Caco-2 (cell line): ENCODE data around the gene PWP2. TPM values are rescaled to one million over a fixed set of nuclear protein-coding genes. Genes with fewer than 3 reads are reported as not detected.
A peak's percentile ranks its signal among the peaks of the same experiment; 100 is the strongest.

Experiments
- BruUV-seq: library from RNA; stranded (reverse); fragments of 400-500 nt; replicated peaks from 2 replicates; lab custom pipeline; 2021; lab: Mats Ljungman, UMichigan
- CTCF ChIA-PET: fragments of 300-600 bp; sonication (Branson Sonifier 250); formaldehyde crosslinking; loops from one replicate; lab custom pipeline; 2022; ENCODE audit warnings: antibody characterized with exemption; lab: Charles Lee
- POLR2A ChIA-PET: fragments of 300-600 bp; sonication (Branson Sonifier 250); formaldehyde crosslinking; loops from one replicate; lab custom pipeline; 2022; ENCODE audit warnings: antibody characterized with exemption; lab: Charles Lee
- DNase-seq, 2 experiments: peaks; one replicate each; pipeline versions ENCODE4 v3.0.0 to v3.0.0-alpha.2; 2020 to 2022
- H3K27me3 ChIP-seq: replicated peaks from 2 replicates; pipeline ENCODE4 v1.6.0; 2011; ENCODE audit warnings: low read length; ENCODE audit not compliant: control insufficient read depth, insufficient read depth
- H3K36me3 ChIP-seq: 2 replicates; pipeline ENCODE4 v1.5.1; 2011; ENCODE audit warnings: low read length; ENCODE audit not compliant: control insufficient read depth, insufficient read depth
- H3K4me1 ChIP-seq: fragments of 250-450 bp; sonication (Bioruptor Pico); 2 replicates; pipeline ENCODE4 v1.5.1; 2020; ENCODE audit warnings: mild to moderate bottlenecking
- H3K4me3 ChIP-seq: 2 replicates; pipeline ENCODE4 v1.5.1; 2011; ENCODE audit warnings: low read depth, mild to moderate bottlenecking, control low read depth, low read length
- H3K9me3 ChIP-seq: fragments of 250-450 bp; sonication (Bioruptor Pico); 2 replicates; pipeline ENCODE4 v1.5.1; 2020; ENCODE audit warnings: mild to moderate bottlenecking, moderate library complexity
- H3K27ac Mint-ChIP-seq: one replicate; pipeline ENCODE4 v1.8.0; 2022; ENCODE audit warnings: mixed read lengths; ENCODE audit not compliant: unreplicated experiment
- H3K27me3 Mint-ChIP-seq: one replicate; pipeline ENCODE4 v1.8.0; 2022; ENCODE audit warnings: mixed read lengths; ENCODE audit not compliant: insufficient read depth, unreplicated experiment
- H3K36me3 Mint-ChIP-seq: one replicate; pipeline ENCODE4 v1.8.0; 2022; ENCODE audit warnings: mild to moderate bottlenecking, mixed read lengths; ENCODE audit not compliant: insufficient read depth, unreplicated experiment
- H3K4me1 Mint-ChIP-seq: one replicate; pipeline ENCODE4 v1.8.0; 2022; ENCODE audit warnings: low read depth, mixed read lengths; ENCODE audit not compliant: unreplicated experiment
- H3K4me3 Mint-ChIP-seq: one replicate; pipeline ENCODE4 v1.8.0; 2022; ENCODE audit warnings: mild to moderate bottlenecking, moderate library complexity, mixed read lengths; ENCODE audit not compliant: unreplicated experiment
- H3K9me3 Mint-ChIP-seq: one replicate; pipeline ENCODE4 v1.8.0; 2022; ENCODE audit warnings: mixed read lengths; ENCODE audit not compliant: unreplicated experiment
- intact Hi-C: fragments of 100-400 bp; cut with micrococcal nuclease; formaldehyde crosslinking; loops from one replicate; pipeline ENCODE4 v1.10.0; 2022; ENCODE audit not compliant: unreplicated experiment
- total RNA-seq: library from RNA; stranded (reverse); gene quantifications from 2 replicates; pipeline ENCODE4 v1.2.3, GENCODE V29; 2022
- TF ChIP-seq, protein P1 (sequence below), 2 experiments: fragments of 200-600 bp in 1 of 2; IDR thresholded peaks; 1 replicate in 1 of 2; 2 replicates in 1 of 2; pipeline versions ENCODE4 v1.5.1 to v1.8.0; 2011 to 2022; ENCODE audit warnings: antibody characterized with exemption in 1 of 2, control low read depth in 1 of 2, inconsistent platforms in 1 of 2, low read depth in 1 of 2, low read length in 1 of 2, mild to moderate bottlenecking in 1 of 2, moderate library complexity in 1 of 2; ENCODE audit not compliant: insufficient read depth in 1 of 2, severe bottlenecking in 1 of 2, unreplicated experiment in 1 of 2

Gene PWP2
- total RNA-seq, 1 experiment from 2014 or later, result 30.6 TPM

DNA sequence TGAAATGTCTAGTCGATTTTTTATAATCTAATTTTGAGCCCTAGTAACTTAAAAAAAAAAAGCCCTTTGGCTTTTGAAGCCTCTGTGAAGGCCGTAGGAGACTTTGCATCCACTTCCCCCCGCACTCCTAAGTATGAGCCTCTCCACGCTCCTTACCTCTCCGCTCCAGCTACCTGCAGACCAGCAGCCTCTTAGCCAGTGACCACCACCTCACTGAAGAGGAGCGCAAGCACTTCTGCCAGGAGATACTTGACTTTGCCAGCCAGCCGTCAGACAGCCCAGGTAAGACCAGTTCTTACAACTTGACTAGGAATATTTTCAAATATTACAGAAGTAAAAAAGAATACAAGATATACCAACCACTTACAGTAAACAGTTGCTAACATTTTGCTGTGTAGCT is 27.4 kb upstream of the PWP2 start:
- DNase-seq, result no peak
- POLR2A ChIA-PET, result no interaction called here
- Histone ChIP-seq H3K36me3 (0 out of 2 replicates have a peak, but pooled peaks cover under 1% of the 10 kb centered on the region), H3K27me3 (no peaks in the 10 kb centered on the region), H3K4me1 (peaks cover 19% of the 10 kb centered on the region; the same call in 1 of the 2 replicates), H3K4me3 (no peak overlapping the region), H3K9me3 (no peaks in the 10 kb centered on the region)
- H3K27ac Mint-ChIP-seq, result no peak overlapping the region
- CTCF ChIA-PET, result no interaction called here
- no TSS peak for BruUV-seq
- intact Hi-C loops, result no loop called here
- H3K4me1 Mint-ChIP-seq, result peaks cover 6% of the 10 kb centered on the region
- peaks cover 87% of the 10 kb centered on the region for H3K36me3 Mint-ChIP-seq
- no peak overlapping the region for H3K4me3 Mint-ChIP-seq
- H3K27me3 Mint-ChIP-seq, result no peaks in the 10 kb centered on the region
- no peaks in the 10 kb centered on the region for H3K9me3 Mint-ChIP-seq
- TF ChIP-seq, protein P1, sequence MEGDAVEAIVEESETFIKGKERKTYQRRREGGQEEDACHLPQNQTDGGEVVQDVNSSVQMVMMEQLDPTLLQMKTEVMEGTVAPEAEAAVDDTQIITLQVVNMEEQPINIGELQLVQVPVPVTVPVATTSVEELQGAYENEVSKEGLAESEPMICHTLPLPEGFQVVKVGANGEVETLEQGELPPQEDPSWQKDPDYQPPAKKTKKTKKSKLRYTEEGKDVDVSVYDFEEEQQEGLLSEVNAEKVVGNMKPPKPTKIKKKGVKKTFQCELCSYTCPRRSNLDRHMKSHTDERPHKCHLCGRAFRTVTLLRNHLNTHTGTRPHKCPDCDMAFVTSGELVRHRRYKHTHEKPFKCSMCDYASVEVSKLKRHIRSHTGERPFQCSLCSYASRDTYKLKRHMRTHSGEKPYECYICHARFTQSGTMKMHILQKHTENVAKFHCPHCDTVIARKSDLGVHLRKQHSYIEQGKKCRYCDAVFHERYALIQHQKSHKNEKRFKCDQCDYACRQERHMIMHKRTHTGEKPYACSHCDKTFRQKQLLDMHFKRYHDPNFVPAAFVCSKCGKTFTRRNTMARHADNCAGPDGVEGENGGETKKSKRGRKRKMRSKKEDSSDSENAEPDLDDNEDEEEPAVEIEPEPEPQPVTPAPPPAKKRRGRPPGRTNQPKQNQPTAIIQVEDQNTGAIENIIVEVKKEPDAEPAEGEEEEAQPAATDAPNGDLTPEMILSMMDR (IDR thresholded peaks at IDR 0.05; ENCODE audit: insufficient read depth in 1 of 2, low read depth in 1 of 2, low read length in 1 of 2, severe bottlenecking in 1 of 2, unreplicated experiment in 1 of 2), result no peak

DNA sequence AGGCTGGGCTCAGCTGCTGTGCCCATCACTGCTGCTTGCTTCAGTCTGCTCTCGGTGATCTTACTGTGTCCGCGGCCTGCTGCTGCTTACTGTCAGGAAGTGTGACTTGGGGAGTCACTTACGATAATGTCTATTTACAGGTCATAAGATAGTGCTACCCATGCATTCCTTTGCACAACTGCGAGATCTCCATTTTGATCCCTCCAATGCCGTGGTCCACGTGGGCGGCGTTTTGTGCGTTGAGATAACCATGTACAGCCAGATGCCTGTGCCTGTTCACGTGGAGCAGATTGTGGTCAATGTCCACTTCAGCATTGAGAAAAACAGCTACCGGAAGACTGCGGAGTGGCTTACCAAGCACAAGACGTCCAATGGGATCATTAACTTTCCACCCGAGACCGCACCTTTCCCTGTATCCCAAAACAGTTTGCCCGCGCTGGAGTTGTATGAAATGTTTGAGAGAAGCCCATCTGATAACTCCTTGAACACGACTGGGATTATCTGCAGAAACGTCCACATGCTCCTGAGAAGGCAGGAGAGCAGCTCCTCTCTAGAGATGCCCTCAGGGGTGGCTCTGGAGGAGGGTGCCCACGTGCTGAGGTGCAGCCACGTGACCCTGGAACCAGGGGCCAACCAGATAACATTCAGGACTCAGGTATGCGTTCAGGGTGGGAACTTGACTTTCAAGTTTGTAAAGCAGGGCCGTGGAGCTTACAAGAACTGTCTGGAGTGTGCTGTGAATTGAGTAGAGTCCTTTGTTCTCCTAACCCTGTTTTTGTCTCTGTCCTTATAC is 24.4 kb upstream of the PWP2 start:
- Mint-ChIP-seq H3K4me1 (peaks cover 10% of the 10 kb centered on the region), H3K27me3 (no peaks in the 10 kb centered on the region), H3K27ac (no peak overlapping the region), H3K9me3 (no peaks in the 10 kb centered on the region), H3K4me3 (no peak overlapping the region), H3K36me3 (peaks cover 93% of the 10 kb centered on the region)
- TF ChIP-seq, protein P1 (IDR thresholded peaks at IDR 0.05; ENCODE audit: insufficient read depth in 1 of 2, low read depth in 1 of 2, low read length in 1 of 2, severe bottlenecking in 1 of 2, unreplicated experiment in 1 of 2), result no peak
- H3K4me1 ChIP-seq, result peaks cover 19% of the 10 kb centered on the region; the same call in 1 of the 2 replicates
- BruUV-seq, result no TSS peak
- H3K9me3 ChIP-seq, result no peaks in the 10 kb centered on the region
- POLR2A ChIA-PET, result interaction anchor here (0.7 kb wide), 1 partner anchor 10 kb away, joined by 3 read pairs; no protein-coding TSS in a partner anchor
- H3K27me3 ChIP-seq, result no peaks in the 10 kb centered on the region
- no peak overlapping the region for H3K4me3 ChIP-seq
- intact Hi-C loops, result no loop called here
- DNase-seq, result peak; percentile 68 to 70
- CTCF ChIA-PET, result no interaction called here
- 0 out of 2 replicates have a peak, but pooled peaks cover 3% of the 10 kb centered on the region for H3K36me3 ChIP-seq

DNA sequence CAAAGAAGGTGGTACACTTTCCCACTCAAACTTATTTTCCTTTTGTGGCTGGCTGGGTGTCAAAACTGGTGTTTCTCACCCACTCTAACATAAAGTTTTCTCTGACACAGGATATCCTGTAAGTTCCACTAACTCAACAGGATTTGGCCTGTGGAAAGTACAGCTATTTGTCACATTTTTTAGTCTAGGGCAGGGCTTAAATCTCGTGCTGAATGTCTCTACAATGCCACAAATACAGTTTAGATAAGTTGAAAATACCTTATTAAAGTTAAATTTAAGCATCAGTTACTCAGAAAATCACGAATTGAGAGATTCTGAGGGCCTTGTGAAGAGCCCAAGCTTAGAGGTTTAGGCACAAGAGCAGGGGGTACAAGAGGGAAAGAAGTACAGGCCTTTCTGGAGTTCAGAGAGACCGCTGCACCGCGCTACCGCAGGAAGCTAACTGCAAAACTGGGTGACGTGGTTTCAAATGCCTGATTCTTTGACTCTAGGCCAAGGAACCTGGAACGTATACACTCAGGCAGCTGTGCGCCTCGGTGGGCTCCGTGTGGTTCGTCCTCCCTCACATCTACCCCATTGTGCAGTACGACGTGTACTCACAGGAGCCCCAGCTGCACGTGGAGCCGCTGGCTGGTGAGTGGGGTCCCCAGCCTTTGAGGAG is 23.4 kb upstream of the PWP2 start:
- Mint-ChIP-seq H3K27ac (no peak overlapping the region), H3K4me1 (peaks cover 15% of the 10 kb centered on the region), H3K4me3 (no peak overlapping the region), H3K36me3 (peaks cover 95% of the 10 kb centered on the region), H3K27me3 (no peaks in the 10 kb centered on the region), H3K9me3 (no peaks in the 10 kb centered on the region)
- H3K9me3 ChIP-seq, result no peaks in the 10 kb centered on the region
- intact Hi-C loops, result no loop called here
- BruUV-seq, result no TSS peak
- no peak overlapping the region for H3K4me3 ChIP-seq
- CTCF ChIA-PET, result no interaction called here
- 0 out of 2 replicates have a peak, but pooled peaks cover 3% of the 10 kb centered on the region for H3K36me3 ChIP-seq
- peaks cover 19% of the 10 kb centered on the region; the same call in 1 of the 2 replicates for H3K4me1 ChIP-seq
- no peak for DNase-seq
- POLR2A ChIA-PET, result interaction anchor here (0.7 kb wide), 1 partner anchor 11 kb away, joined by 3 read pairs; no protein-coding TSS in a partner anchor
- TF ChIP-seq, protein P1 (IDR thresholded peaks at IDR 0.05; ENCODE audit: insufficient read depth in 1 of 2, low read depth in 1 of 2, low read length in 1 of 2, severe bottlenecking in 1 of 2, unreplicated experiment in 1 of 2), result no peak
- H3K27me3 ChIP-seq, result no peaks in the 10 kb centered on the region
